HG03439 (cell line): ENCODE data around the gene ZNF501.
A peak's percentile ranks its signal among the peaks of the same experiment; 100 is the strongest.

ENCODE experiments used
- ATAC-seq: cut with Tn5 transposase; IDR thresholded peaks from one replicate; pipeline ENCODE4 v1.9.1; 2021; ENCODE audit warnings: mild to moderate bottlenecking, moderate library complexity; ENCODE audit not compliant: unreplicated experiment

ZNF501 gene

DNA sequence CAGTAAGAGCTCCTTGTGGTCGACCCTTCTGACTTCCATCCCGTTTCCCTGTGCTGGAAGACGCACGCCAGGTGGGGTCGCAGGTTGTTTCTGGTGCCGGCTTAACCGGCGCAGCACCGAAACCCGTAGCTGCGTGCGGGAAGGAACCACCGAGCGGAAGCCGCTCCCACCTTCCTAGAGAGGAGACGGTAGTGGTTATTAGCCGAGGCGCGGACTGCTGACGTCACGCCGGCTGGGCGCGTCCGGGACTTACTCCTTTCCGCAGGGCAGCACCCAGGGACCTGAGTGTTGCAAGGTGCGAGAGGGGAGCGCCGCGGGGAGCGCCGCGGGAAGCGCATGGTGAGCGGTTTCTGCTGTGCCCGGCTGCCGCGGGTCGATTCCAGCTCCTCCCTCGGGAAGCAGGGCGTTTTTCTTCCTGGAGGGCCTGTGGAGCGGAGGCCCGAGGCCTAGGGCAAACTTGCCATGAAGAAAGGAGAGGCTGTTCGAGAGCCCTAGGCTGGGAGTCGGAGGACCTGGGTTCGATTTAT lies at the start of gene ZNF501:
ZNF501 (plus strand) TSS at position 252 of the 527 bp plus-strand sequence. CDS start 4,787 bp downstream, outside the sequence.
- ATAC-seq: peak; percentile 75

DNA sequence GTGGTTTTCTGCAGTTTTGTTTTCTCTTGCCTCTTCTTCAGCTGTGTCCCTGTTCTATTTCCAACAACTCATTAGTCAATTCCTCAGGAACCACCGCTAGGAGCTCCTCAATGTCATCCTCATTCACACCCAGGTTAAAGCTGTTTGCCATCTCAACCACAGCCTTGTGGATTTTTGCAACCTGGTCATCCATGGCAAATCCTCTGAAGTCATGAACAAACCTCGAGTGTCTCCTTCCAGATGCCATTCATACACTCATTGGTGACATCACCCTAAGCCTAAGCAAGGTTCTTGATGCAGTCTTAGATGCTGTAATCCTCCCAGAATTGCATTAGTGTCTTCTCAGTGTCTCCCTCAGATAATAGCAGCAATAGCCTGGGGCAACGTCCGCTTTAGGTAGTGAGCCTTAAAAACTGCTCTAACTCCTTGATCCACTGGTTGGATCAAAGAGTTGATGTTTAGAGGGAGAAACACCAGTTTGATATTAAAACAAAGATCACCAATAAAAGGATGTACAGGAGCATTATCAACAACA lies 48.4 kb upstream of the ZNF501 start:
- no peak for ATAC-seq

DNA sequence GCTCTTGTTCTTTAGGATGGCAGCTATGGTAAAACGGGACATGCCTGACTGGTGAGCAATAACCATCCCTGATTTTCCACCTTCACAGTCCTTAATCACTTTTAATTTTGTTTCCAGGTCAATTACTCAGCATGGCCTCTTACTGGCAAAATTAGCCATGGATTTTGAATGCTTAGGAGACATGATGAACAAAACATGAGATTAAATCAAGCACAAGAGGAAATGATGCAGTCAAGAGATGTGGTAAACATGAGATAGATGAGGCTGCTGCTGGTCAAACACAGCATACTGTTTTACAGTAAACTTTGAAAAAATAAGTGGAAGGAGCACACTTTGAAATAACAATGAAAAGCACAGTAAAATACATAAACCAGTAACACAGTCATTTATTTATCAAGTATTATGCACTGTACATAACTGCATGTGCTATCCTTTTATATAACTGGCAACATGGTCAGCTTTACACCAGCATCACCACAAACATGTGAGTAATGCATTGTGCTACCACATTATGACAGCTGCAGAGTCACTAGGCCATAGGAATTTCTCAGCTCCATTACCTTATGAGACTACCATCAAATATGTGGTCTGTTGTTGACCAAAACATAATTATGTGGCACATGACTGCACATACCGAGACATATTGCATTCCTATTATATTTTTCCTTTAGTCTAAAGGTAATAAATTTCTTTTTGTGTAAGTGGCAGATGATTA lies 47.1 kb upstream of the ZNF501 start:
- ATAC-seq: no peak

DNA sequence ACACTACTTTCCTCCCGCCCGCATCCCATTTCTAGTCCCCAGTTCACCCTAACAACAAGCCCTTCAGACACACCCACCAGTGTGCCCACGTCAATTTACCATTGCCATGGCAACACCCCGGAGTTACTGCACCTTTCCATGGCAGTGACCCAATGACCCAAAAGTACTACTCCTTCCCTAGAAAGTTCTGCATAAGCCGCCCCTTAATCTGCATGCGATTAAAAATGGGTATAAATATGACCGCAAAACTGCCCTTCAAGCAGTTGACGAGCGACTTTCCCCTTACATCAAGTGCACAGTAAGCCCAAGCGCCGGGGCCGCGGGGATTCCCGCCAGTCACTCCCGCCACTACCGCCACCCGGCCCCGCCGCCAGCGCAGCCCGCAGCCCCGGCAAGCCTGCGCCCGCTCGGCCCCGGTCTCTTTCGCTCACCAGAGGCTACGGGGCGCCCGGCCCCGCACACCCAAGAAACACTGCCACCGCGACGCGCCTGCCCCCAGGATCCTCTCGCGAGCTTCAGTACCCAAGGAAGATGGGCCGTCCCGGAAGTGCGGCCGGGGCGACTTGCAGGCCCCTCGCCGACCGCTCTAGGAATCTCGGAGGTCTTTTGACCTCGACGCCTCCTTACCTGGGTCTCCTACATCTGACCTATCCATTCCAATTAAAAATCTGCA lies 44.2 kb upstream of the ZNF501 start:
- ATAC-seq: peak; percentile 91

DNA sequence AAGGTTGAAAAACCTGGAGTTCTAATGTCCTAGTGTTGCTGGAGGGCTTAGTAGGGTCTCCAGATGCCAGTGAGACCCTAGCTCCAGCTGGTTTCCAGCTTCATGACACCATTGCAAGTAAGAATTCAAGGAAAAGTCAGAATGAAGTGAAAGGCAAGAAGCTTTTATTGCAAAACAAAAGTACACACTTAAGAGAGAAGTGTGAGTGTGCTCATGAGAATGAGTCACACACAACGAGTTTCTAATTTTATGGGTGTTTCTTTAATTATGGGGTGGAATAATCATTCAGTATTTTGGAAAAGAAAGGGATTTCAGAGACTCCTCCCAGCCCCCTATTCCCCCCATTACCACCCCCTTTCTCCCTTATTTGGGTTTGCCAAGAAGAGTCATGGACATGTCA lies 41.5 kb upstream of the ZNF501 start:
- no peak for ATAC-seq

DNA sequence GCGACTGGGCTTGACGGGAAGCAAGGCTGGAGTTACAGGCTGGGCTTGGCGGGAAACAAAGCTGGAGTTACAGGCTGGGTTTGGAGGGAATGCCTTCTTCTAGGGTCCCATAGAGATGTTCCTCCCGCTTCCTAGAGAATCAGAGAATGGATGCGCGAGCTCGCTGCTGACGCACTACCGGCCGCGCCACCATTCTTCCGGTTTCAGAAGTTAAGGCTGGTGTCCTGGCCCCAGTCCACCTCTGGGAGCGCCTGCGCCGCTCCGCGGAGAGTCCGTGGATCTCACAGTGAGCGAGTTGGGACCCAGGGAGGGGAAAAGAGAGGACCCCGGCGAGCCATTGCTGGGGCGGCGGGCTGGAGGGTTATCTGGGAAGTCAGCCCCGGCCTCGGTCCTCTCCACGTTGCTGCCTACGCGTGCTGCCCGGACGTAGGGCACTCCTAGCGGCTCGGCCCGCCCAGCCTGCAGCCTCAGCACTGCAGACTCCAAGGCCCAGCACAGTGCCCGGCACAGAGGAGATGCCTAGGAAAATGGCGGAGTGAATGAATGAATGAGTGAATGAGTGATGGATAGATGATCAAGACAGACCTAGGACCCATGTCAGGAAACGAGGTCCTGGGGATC lies 16.9 kb upstream of the ZNF501 start, which contains the start of gene ZNF502:
ZNF502 (plus strand) TSS at position 206 of the 621 bp plus-strand sequence. CDS start 7,602 bp downstream, outside the sequence.
- no peak for ATAC-seq

DNA sequence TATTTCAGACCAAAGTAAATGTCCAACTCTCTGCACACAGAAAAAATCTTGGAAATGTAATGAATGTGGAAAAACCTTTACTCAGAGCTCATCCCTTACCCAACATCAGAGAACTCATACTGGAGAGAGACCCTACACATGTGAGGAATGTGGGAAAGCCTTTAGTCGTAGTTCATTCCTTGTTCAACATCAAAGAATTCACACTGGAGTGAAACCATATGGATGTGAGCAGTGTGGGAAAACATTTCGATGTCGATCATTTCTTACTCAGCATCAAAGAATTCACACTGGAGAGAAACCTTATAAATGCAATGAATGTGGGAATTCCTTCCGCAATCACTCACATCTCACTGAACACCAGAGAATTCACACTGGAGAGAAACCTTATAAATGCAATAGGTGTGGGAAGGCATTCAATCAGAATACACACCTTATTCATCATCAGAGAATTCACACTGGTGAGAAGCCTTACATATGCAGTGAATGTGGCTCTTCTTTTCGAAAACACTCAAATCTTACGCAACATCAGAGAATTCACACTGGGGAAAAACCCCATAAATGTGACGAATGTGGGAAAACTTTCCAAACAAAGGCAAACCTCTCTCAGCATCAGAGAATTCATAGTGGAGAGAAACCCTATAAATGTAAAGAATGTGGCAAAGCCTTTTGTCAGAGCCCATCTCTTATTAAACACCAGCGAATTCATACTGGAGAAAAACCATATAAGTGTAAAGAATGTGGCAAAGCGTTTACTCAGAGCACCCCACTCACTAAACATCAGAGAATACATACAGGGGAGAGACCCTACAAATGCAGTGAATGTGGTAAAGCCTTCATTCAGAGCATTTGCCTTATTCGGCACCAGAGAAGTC lies 8.0 kb upstream of the ZNF501 start:
- ATAC-seq: no peak

DNA sequence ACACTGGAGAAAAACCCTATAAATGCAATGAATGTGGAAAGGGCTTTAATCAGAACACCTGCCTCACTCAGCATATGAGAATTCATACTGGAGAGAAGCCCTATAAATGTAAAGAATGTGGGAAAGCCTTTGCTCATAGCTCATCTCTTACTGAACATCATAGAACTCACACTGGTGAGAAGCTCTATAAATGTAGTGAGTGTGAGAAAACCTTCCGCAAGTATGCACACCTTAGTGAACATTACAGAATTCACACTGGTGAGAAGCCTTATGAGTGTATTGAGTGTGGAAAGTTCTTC lies 7.4 kb upstream of the ZNF501 start:
- ATAC-seq: no peak

DNA sequence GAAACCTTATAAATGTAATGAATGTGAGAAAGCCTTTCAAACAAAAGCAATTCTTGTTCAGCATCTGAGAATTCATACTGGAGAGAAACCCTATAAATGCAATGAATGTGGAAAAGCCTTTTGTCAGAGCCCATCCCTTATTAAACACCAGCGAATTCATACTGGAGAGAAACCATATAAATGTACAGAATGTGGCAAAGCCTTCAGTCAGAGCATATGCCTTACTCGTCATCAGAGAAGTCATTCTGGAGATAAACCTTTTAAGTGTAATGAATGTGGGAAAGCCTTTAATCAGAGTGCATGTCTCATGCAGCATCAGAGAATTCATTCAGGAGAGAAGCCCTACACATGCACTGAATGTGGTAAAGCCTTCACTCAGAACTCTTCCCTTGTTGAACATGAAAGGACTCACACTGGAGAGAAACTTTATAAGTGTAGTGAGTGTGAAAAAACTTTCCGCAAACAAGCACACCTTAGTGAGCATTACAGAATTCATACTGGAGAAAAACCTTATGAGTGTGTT lies 5.3 kb downstream of the ZNF501 start:
- ATAC-seq: no peak

DNA sequence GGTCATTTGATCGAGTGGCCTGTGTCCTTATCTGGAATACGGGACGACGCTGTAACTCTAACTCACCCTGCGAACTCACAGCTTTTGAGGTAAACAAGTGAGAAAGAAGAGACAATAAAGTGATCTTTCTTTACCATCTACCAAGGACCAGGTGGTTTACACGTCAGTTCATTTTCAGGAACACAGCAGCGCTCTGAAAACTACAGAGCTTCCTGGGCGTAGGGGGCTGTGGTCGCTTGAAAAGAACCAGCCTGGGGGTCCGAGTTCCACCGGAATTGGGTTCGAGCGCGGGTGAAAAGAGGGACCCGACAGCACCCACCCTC lies 31.6 kb downstream of the ZNF501 start:
- ATAC-seq: no peak

DNA sequence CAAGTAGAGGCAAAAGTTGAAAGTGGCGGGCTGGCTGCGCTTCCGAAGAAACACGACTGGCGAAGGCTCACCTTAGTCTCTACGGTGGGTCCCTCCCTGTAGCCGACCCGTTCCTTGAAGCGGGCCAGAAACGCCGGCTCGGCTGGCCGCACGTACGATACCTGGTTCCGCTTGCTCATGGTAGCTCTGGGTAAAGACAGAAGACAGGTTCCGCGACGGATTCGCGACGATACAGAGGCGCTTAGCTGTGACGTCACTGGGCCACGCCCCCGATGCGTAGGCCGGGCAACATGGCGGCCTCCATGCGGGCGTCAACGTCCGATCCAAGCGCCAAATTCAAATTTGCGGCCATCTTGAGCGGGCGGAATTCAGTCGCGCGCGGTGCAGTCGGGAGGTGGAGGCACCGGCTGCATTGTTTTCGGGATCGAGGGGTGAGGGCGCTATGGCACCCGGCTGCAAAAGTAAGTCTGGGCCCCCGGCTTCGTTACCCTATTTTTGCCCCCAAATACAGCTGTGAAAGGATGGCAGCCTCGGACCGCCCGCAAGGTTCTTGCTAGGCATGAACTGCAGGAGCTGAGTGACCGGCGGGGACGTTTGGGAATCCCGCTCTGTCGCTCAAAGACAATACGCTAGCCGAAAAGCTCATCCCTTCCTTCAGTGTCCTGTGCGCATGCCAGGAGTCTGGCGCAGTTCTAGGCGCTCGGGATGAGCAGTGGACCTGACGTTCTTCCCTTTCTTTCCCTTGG lies 32.2 kb downstream of the ZNF501 start, which contains the start of the genes KIAA1143 and KIF15:
KIAA1143 (minus strand) TSS at position 196 of the 746 bp plus-strand sequence; CDS start at position 179, 17 bp downstream.
KIF15 (plus strand) TSS at position 371 of the 746 bp plus-strand sequence; CDS start at position 443, 72 bp downstream.
- peak; percentile 95 for ATAC-seq

DNA sequence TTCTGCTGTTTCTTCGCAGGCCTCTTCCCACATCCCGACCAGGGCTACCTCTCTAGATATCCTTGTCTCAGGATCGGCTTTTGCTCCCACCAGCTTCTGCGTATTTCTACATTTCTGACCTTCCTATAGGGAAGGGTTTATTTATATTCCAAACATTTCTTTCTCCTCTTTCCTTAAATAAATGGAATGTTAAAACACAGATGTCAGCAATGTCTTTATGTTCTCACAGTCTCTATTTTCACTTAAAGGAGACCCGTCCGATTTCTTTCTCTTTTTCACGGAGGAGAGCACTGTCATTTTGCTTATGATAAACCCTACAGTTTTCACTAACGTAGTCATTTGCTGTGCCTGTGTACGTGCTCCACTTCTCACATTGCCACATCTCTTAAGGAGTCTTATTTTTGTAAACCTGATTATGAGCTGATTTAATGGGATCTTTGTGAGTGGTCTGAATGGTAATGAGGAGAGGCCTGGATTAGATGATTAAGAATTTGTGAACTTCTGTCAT lies 32.8 kb downstream of the ZNF501 start:
- no peak for ATAC-seq

DNA sequence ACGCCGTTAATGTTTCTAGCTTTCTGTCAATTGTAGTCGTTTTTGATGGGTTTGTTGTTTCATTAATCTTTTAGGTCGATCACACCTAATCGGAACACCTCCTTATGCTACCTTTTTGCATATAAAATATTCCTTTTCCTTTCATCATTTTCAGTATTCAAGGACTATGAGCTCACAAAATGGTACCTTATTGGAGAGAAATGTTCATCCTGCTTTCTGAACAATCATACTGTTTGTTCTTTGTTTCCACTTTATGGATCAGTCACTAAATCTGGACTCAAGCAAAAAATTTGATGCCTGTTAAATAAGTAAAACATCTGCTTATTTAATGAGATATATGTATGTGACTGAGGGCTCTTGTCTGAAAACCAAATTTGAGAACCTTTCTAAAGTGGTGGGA lies 33.3 kb downstream of the ZNF501 start:
- no peak for ATAC-seq

DNA sequence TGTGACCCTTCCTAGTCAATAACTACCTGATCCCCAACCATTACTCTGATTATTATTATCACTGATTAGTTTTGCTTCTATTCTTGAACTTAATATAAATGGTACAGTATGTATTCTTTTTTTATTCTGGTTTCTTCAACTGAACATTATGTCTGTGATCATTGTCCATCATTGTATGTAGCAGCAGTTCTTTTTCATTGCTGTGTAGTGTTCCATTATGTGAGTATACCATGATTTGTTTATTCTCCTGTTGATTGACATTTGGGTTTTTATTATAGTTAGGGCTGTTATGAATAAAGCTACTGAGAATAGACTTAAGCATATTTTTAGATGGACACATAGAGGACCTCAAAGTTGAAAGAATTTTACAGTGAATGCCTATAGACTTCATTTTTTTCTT lies 34.8 kb downstream of the ZNF501 start:
- no peak for ATAC-seq

DNA sequence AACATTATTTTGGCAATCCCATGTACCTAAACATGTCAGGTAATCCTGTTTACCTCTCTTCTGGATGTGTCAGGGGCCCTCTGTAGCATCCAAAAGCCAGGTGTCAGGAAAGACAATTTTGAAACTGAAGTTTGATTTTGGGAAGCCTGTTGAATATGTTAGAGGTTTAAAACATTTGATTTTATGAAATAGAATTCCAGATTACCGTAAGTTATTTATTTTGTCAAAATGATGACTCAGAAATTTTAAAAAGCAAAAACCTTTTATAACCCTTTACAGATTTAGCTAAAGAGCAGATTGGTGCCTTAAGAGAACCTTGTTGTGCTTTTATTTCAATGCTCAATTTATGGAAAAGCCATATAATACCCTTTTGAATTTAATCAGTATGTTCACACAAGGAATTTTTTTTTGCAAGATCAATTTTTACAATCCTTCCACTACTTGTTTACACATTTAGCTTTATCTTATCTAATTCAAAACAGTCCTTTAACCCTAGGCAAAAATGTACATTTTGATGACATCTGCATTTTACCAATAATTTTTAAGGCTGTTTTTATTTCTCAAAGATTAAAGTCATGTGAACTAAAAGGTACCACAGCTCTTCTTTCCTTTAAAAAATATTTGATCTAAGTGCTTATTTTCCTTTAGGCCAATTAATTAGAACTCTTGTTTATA lies 42.1 kb downstream of the ZNF501 start:
- no peak for ATAC-seq

DNA sequence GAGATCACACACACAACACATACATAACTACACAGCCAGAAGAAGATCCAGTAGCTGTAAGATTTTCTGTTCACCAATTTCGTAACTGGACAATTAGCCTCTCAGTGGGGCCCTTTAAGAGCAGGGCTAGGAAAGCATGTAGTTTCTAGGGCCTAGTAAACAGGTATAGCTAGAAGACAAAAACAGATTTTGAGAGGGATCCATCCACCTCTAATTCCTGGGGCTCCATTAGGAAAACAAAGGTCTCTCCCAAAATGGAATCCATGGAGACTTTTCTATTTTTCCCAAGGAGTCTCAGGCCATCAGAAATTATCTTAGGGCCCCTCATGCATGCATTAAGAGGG lies 42.6 kb downstream of the ZNF501 start:
- ATAC-seq: no peak

DNA sequence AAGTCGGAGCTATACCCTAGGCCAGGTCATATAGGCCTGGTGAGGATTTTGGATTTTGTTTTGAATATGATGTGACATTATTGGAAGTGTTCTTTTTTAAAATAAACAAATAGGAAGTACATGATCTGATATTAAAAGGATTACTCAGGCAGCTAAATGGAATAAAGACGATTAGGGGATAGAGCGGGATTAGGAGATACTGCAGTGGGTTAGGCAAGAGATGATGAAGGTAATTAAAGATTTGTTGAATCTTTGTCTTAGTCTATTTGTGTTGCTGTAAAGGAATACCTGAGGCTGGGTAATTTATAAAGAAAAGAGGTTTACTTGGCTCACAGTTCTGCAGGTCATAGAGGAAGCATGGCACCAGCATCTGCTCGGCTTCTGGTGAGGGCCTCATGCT lies 53.5 kb downstream of the ZNF501 start:
- no peak for ATAC-seq
